GM12873 (cell line): ENCODE data around the gene NDFIP2.

Experiments
- CTCF ChIP-seq: IDR thresholded peaks from 2 replicates; pipeline ENCODE4 v1.5.1; 2012; ENCODE audit warnings: low read depth, mild to moderate bottlenecking, moderate library complexity, low read length, control low read depth; ENCODE audit not compliant: insufficient read depth; ENCODE audit errors: missing control alignments

NDFIP2 gene

GRCh38 chr13:79496188-79496587 lies 15.2 kb downstream of the NDFIP2 start:
- TF ChIP-seq CTCF = no peak

- no peak for TF ChIP-seq CTCF
Observed at GRCh38 chr13:79497064-79497463, 16.1 kb downstream of the NDFIP2 start.

GRCh38 chr13:79497852-79498251 lies 16.9 kb downstream of the NDFIP2 start:
- TF ChIP-seq CTCF = no peak

- TF ChIP-seq CTCF = no peak
Observed at GRCh38 chr13:79500829-79501228, 19.9 kb downstream of the NDFIP2 start.

- TF ChIP-seq CTCF = no peak
Observed at GRCh38 chr13:79501538-79502232, 20.7 kb downstream of the NDFIP2 start.

- TF ChIP-seq CTCF = no peak
Observed at GRCh38 chr13:79502859-79503468, 22.0 kb downstream of the NDFIP2 start.

GRCh38 chr13:79503473-79504017 lies 22.6 kb downstream of the NDFIP2 start:
- TF ChIP-seq CTCF = no peak
